Measurements from ENCODE around the gene ITGB1BP1.

Gene ITGB1BP1

DNA sequence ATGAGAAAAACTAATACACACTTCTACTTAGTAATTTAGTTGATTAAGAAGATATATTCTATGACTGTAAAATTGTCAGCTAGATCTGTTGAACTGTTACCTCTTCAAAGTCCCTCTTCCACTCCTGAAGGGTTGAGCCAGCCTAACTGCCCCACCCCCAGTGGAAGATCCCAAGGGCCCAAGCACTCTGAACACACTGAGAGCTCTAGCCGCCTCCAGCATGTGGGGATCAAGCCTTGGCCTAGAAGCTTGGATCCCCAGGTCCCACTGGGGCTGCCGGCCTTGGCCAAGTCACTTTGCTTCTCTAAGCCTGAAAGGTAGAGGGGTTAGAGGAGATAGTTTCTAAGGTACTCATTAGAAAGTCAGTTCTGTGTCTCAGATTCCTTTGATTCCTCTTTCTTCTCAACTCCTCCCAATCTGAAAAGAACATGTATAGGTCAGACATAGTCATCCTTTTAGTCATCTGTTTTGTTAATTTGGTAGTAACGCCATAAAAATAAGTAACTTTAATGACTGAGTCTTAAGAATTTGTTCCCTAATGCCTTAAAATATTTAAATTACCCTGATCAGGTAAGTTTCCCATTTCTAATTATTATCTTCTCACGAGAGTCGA is 5.7 kb upstream of the ITGB1BP1 start:
- DNase-seq (ENCODE audit: low read depth, low spot score) = no peak

DNA sequence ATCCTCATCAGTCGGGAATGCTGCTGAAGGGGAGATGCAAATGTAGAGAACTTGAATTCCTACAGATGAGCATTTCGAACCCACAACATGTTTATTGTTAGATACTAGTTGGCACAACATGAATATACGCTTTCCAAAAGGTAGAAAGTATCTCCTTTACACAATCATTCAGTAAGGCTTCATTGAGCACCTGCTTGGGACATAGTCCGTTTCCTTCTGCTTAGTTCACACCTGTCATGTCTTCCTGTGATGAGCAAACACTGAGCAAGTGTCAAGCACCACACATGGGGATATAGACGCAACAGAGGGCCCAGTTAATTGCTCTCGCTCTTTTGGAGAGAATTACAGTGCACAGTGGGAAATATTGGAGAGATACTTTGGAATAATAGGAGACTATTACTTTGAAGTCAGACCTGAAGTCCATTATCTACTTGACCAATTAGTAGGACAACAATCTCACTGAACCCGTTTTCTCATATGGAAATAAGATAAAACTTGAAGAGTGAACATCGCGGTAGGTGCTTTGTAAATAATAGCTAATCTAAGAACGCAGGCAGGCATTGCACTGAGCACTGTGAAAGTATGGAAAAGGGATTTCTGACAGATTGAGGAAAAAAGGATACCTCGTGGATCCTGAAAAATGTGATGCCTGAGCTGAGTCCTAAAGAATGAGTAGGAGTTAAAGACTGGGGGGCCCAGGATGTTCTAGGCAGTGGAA is 1.3 kb upstream of the ITGB1BP1 start:
- no peak for DNase-seq (ENCODE audit: low read depth, low spot score)

DNA sequence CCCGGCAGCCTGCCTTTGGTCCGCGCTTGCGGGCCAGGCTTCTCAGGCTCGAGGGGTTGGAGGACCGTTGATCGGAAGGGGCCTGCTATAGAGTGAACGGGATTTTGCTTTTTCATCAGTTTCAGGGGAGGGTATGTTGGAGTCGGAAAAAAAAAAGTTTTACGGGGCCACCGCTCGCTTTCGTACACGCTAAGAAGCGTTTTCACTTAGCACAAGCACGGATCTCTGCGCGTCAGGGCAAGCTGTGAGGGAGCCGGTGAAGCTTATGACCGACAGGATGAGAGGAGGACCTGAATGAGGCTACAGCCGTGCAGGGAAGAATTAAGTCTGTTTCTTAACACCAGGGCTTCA is 569 bp upstream of the ITGB1BP1 start:
- no peak for DNase-seq (ENCODE audit: low read depth, low spot score)

DNA sequence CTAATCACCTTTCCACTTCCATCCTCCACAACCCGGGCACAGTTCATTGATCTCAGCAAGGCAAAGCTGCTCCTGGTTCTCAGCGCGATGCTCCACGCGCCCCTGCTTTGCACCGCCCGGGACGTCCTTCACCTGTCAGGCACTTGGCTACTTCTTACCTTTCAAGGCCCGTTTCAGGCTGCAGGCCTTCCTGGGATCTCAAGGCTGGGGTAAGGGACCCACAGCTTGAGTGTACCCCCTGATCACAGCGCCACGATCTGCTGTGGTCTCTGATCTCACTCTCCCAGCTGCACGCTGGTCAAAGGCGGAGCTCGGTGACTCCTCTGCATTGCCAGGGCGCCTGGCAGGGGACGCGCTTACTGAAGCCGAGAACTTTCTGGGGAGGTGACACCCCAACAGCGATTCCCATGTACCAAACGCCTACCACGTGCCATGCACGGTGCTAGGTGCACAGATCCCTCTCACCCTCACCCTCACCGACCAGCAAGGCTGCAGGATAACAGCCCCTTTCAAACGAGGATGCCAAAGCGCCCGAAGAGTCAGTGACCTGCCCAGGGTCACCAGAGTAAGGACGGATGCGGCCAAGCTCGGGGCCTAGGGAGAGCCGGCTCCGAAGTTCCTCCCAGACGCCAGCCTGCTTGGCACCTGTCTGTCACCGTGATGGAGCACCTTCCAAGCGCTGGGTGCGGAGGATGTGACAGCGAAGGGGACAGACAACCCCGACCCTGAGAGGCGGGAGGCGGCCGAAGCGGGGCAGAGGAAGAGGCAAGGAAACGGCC is 818 bp downstream of the ITGB1BP1 start:
- DNase-seq (ENCODE audit: low read depth, low spot score) = peak; percentile 17

DNA sequence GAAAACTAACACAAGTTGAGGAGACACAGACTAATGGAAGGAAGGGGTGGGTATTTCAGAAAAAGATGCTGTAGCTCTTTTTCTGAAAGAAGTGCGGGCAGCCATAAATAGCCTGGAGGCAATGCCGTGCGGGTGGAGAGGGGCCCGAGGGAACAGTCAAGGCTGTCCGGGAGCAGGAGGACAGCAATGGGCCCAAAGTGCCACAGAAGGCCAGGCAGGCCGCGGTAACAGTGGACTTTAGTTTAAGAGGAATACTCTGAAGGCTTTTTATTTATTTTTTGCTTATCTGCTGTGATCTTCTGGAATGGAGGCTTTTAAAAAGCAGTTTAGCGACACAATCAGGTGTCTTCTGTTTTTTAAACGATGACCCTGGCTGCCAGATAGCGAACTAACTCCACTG is 2.8 kb downstream of the ITGB1BP1 start:
- DNase-seq (ENCODE audit: low read depth, low spot score) = no peak

GRCh38 chr2:9419541-9419940 is 3.8 kb downstream of the ITGB1BP1 start:
- no peak for DNase-seq (ENCODE audit: low read depth, low spot score)

DNA sequence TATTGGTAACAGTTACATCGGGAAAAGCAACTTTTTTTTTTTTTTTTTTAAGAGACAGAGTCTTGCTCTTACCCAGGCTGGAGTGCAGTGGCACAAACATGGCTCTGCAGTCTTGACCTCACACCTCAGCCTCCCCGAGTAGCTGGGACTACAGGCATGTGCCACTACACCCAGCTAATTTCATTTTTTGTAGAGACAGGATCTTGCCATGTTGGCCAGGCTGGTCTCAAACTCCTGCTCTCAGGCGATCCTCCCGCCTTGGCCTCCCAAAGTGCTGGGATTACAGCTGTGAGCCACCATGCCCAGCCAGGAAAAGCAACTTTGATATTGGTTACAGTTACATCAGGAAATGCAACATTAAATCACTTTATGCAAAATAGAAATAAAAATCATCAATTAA is 4.6 kb downstream of the ITGB1BP1 start:
- DNase-seq (ENCODE audit: low read depth, low spot score) = no peak

DNA sequence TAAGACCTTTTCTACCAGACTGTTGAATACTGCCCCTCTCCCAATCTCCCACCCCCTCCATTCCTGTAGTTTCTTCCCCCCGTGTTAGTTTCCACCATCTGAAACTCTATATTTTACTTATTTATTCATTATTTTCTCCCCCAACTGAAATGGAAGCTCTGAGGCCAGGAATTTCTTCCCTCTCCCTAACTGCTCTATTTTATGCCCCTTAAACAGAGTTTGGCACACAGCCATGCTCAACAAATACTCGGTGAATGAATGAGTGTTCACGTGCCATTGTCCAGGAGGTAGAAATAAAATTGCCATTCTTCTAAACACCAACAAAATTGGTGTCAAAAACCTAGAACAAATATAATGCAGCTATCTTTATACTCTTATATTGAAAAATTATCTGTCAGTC is 5.6 kb downstream of the ITGB1BP1 start:
- no peak for DNase-seq (ENCODE audit: low read depth, low spot score)

GRCh38 chr2:9416962-9417316 is 6.4 kb downstream of the ITGB1BP1 start:
- DNase-seq (ENCODE audit: low read depth, low spot score) = no peak

DNA sequence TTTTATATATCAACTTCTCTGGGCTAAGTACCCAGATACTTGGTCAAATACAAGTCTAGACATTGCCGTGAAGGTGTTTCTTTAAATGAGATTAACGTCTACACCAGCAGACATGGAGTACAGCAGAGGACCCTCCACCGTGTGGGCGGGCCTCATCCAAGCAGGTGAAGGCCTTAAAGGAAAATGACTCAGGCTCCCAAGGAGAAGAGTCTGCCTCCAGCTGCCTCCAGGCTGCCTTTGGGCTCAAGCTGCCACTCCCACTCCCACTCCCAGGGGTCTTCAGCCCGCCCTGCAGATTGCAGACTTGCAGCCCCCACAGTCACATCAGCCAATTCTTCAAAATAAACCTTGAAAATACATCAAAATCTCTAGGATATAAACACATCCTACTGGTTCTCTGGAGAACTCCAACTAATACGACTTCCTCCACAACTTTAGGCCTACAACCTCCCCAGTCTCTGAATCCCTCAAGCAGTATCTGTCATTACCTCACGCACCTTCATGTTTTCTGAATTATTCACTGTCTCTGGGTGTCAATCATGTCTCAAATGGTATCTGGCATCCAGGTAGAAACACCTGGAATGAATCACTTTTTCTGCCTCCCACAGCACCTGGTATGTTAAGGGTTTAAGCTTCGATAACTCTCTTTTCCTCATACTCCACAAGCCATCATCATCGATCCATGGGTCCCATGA is 6.9 kb downstream of the ITGB1BP1 start:
- no peak for DNase-seq (ENCODE audit: low read depth, low spot score)

DNA sequence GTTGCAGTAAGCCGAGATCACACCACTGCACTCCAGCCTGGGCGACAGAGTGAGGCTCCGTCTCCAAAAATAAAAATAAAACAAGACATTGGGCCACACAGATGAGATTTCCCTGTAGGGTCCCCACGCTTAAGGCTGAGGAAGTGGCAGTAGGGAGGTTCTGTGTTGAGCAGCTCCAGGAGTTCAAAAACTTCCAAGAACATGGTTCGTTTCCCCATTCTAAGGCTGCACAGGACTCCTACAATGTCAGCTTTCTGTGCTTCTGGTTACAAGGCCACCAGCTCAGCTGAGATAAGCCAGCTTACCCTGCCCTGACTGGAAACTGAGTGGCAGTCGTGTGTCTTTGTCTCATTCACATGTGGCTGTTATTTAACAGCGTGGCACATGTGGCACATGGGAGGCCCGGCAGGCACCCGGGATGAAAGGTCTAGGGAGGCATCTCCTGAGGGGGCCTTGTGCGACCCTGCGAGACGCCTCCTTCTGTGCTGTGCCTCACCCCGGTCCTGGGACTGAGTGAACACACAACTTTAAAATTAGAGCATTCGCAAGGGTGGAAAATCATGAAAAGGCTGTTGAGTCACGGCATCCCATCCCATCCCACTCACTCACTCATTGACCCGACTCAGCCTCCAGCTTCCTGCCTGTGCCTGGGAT is 7.7 kb downstream of the ITGB1BP1 start:
- DNase-seq (ENCODE audit: low read depth, low spot score) = no peak

- no peak for DNase-seq (ENCODE audit: low read depth, low spot score)
These were observed 10.5 kb downstream of the ITGB1BP1 start for GRCh38 chr2:9412781-9413180.

- DNase-seq (ENCODE audit: low read depth, low spot score) = no peak
These were observed 13.2 kb downstream of the ITGB1BP1 start for GRCh38 chr2:9410108-9410507.

DNA sequence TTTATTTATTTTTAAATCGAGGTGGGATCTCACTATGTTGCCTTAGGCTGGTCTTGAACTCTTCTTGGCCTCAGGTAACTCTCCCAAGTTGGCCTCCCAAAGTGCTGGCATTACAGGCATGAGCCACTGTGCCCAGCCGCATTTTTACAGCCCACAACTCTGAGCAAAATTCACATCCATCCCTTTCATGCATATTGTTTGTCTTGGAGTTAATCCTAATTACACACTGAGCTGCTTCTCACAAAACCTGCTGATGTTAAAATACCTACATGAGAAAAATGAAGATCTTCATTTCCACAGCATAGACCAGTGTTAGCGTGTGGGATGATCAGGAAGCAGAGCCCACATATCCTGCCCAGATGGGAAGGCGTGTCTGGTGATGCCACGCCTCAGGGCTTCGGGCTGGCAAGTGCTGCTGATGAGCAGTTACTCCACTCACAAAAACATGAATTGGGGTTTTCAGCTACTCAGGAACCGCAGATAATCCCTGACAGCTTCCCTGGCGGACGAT is 14.6 kb downstream of the ITGB1BP1 start:
- DNase-seq (ENCODE audit: low read depth, low spot score) = no peak

- DNase-seq (ENCODE audit: low read depth, low spot score) = no peak
These were observed 15.9 kb downstream of the ITGB1BP1 start for GRCh38 chr2:9407363-9407811.

DNA sequence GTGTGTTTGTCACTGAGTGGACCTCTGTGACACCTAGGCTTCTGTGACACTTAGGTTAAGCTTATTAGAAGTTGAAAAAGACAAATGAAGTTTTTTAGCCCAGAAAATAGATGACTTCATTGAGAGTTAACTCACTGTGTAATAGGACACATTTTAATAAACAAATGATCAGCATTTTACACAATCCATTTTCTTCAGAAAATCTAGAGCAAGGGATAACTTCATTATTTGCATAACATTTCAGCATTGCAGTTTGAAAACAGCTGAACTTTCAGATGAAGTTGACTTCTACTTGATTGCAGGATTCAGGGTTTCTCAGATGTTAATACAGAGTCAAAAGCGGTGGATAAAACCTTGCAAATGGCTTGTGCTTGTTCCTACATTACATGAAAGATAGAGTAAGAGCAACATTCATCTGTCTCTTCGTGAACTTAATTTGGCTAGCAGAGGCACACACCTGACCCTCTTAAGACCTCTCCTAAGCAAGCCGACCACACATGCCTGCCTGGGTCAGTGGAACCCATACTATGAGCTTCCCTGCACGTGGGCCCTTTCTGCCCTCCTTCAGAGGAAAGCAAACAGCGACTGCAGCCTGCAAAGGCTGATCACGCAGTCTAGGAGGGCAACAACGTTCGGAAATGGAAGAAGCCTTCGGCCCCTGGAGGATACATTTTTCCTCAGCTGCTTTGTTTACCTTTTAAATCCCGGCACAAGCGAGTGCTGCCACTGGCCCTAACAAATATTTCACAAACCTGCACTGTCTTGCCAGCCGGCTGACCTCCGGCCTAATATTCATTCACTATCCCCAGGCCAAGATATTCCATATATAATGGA is 16.6 kb downstream of the ITGB1BP1 start:
- no peak for DNase-seq (ENCODE audit: low read depth, low spot score)

GRCh38 chr2:9405636-9406035 is 17.7 kb downstream of the ITGB1BP1 start:
- DNase-seq (ENCODE audit: low read depth, low spot score) = no peak

- DNase-seq (ENCODE audit: low read depth, low spot score) = no peak
These were observed 18.9 kb downstream of the ITGB1BP1 start for GRCh38 chr2:9404451-9404850.

DNA sequence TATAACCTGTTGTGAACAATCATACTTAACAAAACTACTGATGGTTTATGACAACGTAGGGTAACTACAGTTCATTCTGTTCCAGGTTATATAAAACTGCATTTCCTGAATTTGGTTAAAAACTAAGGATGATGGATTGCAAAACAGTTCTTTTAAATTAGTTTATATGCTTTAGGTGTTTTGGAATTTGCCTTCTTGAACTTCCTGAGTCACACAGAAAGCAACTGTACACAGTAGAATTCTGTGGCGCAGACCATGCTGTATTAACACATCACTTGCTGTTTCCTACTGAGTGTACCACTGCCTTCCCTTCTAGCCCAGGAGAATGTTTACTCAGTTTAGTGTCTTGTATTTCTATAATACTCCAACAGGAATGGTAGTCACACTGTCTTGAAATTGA is 19.4 kb downstream of the ITGB1BP1 start:
- no peak for DNase-seq (ENCODE audit: low read depth, low spot score)

DNA sequence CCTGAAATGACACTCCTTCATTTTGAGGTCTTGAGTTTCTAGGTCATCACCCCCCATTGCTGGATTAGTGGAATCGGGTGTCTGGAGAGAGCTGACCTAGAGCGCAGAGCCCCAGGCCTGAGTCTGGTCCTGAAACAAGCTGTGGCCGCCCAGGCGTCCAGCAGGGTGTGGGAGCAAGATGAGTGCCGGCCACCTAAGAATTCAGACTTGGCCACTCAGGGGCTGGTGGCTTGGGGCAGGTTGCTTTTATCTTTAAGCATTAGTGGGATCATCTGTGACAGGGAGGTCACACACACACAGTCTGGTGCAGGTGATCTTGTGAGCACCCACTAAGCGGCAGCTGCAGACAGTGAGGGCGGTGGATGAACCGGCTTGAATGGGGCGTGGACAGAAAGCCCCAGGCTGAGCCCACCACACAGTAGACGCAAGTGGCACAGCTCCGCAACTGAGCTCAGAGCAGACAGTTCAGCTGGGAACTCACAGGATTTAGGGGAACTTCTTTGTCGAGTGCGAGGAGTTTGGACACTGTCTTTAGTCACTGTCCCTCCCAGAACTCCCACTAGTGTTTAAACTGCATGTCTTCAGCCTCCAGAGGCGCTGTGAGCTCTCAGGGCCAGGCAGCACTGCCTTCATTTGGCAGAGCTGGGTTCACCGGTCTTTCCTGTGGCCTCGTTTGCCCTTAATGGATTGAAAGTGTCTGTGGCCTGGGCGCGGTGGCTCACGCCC is 21.5 kb downstream of the ITGB1BP1 start:
- no peak for DNase-seq (ENCODE audit: low read depth, low spot score)
